WI38 (cell line): ENCODE measurements around the gene GPRC5B.

Experiments
- H3K4me3 ChIP-seq: 2 replicates; pipeline ENCODE4 v1.5.1; 2011; ENCODE audit warnings: low read depth, mild to moderate bottlenecking, control low read depth, low read length
- TF ChIP-seq, protein P1 (sequence below): IDR thresholded peaks from 2 replicates; pipeline ENCODE4 v1.5.1; 2012; ENCODE audit warnings: low read depth, mild to moderate bottlenecking, control low read depth, low read length

GPRC5B gene

DNA sequence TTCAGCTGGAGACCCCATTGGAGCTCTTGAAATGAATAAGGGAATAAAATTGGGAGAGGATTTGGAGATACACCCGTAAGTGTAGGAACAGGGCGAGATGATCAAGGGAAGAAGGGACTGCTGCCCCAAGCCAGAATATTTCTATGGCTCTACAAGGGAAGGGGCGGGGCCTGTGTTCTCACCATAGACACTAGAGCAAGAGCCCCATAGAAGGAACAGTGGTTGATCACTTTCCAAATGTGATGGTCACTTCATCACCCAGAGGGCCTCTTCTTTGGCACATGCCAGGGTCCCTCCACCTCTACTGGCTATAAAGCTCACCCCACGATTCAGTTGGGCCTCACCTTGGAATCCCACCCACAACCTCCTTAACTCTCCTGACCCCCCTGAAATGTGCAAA lies 25.0 kb downstream of the GPRC5B start:
- no peak overlapping the region for H3K4me3 ChIP-seq
- TF ChIP-seq, protein P1, sequence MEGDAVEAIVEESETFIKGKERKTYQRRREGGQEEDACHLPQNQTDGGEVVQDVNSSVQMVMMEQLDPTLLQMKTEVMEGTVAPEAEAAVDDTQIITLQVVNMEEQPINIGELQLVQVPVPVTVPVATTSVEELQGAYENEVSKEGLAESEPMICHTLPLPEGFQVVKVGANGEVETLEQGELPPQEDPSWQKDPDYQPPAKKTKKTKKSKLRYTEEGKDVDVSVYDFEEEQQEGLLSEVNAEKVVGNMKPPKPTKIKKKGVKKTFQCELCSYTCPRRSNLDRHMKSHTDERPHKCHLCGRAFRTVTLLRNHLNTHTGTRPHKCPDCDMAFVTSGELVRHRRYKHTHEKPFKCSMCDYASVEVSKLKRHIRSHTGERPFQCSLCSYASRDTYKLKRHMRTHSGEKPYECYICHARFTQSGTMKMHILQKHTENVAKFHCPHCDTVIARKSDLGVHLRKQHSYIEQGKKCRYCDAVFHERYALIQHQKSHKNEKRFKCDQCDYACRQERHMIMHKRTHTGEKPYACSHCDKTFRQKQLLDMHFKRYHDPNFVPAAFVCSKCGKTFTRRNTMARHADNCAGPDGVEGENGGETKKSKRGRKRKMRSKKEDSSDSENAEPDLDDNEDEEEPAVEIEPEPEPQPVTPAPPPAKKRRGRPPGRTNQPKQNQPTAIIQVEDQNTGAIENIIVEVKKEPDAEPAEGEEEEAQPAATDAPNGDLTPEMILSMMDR, result no peak

DNA sequence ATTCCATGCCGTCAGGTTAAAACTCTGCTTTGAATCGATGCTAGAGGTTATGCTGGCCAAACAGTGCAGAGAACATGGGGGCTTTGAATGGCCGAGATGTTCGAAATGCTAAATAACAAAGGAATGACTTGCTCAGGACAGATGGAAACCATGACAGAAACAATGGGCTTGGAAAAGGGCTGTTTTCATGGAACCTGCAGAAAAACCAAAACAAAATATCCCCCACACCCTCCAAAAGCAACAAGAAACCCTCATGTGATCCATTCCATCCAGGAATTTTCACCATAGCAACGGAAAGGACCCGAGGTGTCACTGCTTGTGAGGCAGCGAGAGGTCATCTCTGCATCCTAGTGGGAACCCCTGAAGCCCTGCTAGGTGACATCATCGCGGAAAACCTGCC lies 25.5 kb downstream of the GPRC5B start:
- TF ChIP-seq, protein P1, result no peak
- no peak overlapping the region for H3K4me3 ChIP-seq

DNA sequence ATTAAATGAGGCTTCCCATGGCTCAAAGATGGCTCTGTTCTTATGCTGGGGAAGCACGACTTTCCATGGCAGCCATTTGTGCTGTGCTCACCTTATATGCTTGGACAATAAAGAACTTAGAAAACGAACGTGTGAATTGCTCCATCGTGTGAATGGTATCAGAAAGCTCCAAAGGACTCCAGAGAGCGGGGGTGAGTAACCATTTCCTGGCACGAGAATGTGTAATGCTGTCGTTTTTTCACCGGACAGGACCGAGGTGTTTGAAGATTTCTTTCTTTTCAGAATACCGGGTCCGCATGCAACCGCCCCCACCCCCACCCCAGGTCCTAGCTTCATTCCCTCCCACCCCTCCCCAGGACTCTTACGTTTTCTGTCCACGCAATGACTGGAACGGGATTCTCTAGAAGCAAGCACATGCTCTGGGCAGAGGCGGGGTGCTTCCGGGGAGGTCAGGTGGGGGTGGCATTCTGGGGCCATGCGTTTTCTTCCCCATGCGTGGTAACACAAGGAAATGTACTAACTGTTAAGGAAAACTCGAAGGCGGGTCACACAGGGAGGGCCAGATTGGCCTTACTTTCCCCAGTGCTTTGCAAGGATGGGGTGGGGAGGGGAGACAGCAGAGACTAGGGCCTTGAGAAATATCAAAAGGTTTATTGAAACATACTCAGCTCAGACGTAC lies 26.2 kb downstream of the GPRC5B start:
- no peak overlapping the region for H3K4me3 ChIP-seq
- TF ChIP-seq, protein P1, result no peak

DNA sequence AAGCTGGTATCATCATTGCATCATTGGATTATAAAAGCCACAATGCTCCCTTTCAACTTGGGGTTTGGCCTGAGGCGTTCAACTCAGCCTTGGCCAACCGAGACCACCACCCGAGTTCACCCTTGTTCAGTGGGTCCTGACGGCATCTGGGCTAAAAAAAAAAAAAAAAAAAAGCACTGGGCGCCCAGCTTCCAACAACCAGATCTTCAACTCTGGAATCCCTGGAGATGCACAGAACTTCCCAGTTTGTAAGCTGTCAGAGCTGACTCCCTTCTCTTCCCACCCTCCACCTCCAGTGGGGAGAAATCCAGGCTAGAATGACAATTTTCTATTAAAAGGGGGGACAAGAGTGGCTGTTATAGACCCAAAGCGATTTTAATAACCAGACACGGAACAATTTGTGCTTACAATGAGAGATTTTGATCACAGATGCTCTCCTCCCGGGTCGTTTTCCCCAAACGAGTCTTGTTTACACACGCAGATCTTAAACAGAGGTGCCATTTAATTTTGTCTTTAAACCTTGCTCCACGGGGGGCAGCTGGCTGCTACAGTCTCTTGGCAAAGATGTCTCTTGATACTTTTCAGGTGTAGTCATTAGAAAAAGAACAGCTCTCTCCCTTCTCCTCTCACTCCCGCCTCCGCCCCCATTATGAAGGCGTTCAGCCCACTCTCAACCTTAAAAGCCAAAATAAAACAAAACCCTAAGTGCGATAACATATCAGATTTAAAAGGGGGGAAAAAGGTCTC lies 26.9 kb downstream of the GPRC5B start:
- TF ChIP-seq, protein P1, result no peak
- no peak overlapping the region for H3K4me3 ChIP-seq

DNA sequence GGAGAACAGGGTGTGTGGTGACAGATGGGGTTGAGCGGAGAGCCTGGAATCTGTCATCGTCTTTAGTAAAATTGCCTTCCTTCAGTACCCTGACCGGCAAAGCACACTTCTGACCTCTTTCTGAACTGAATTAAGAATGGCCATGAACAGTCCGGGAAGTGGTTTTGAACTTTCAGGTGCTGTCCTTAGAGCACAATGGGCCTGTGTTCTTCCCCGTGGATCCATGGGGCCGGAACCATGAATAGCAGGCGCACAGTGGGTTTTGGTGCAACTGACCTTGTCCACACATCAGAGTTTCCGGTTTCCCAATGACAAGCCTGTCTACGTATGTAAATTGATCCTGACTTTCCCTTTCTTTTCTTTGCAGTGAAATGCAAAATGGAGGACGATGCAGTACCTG lies 28.5 kb downstream of the GPRC5B start:
- H3K4me3 ChIP-seq, result no peak overlapping the region
- TF ChIP-seq, protein P1, result no peak

DNA sequence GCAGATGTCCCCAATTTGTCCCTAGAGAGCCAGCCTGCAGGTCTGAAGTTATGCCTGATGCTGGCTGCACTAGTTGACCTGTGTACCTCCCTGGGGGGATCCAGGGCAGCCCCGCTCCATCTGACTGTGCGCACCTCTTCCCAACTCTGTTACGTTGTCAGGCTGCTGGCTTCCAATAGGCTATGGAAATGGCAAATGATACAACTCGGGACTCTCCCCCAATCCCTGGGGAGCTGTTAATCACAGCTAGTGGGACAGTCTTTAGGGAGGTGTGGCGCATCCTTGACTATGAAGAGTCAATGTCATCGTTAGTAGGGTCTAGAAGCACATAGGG lies 30.1 kb downstream of the GPRC5B start:
- TF ChIP-seq, protein P1, result no peak

DNA sequence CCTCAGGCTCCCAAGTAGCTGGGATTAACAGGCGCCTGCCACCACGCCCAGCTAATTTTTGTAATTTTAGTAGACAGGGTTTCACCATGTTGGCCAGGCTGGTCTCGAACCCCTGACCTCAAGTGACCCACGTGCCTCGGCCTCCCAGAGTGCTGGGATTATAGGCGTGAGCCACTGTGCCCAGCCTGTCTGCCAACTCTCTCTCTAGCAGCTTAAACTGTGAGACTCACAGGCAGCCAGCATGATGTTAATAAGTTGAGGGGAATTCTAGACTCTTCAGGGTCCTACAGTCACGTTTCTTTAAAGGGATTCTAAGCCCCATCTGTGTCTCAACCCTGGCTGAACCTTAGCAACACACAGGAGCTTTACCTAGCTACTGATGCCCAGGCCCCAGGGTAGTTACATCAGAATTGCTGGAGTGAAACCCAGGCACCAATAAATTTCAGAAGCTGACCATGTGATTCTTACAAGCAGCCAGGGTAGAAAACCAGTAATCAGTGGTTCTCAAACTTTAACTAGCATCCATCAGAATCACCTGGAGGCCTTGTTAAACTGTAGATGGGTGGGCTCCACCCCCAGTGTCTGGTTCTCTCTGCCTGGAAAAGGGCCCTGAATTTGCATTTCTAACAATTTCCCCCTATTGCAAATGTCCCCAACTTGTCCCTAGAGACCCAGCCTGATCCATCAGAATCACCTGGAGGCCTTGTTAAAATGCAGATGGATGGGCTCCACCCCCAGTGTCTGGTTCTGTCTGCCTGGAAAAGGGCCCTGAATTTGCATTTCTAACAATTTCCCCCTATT lies 30.7 kb downstream of the GPRC5B start:
- TF ChIP-seq, protein P1, result no peak
- H3K4me3 ChIP-seq, result no peak overlapping the region

More for the DNA sequence above, 30.1 kb downstream of the GPRC5B start:
- no peak overlapping the region for H3K4me3 ChIP-seq
